ENCODE data around the gene TMEM63C. TPM values are rescaled to one million over a fixed set of nuclear protein-coding genes. Genes with fewer than 3 reads are reported as not detected.

The TMEM63C gene
- total and polyA plus RNA-seq, 5 donors, result 0.03 to 0.23 (median 0.13) TPM; not detected in 1

DNA sequence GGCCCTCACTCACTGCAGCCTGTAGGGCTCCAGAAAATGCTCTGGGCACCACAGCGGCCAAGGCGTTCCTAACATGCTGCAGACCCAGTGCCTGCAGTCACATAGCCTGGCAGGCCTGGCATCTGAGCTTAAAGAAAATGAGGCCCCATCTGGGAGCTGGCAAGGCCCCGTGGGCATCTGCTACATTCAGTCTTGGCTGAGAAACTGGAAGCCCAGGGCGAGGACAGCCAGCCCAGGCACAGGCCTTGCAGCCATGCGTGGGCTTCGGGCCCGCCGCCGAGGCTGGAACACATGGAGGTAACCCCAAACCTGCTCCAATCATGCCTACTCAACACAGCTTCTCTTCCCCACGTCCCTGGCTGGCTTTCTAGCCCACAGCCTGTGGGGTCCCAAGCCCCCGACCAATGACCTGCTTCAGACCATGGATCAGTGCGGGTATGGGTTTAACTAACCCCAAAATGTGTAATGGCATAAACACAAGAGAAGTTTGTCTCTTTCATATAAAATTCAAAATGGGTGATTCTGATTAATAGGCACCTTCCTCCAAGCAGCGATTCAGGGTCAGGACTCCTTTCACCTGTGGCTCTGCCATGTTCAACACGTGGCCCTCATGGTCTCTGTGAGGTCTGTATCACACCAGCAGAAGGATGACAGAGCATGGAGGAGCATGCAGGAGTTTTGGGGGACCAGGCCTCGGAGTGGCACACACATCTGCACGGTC, 83.0 kb downstream of the TMEM63C start:
- no peak for ATAC-seq
- intact Hi-C loops (cut with DNase I), result no loop called here
- 79% methylated on average over 16 of the region's 16 CpGs for WGBS

DNA sequence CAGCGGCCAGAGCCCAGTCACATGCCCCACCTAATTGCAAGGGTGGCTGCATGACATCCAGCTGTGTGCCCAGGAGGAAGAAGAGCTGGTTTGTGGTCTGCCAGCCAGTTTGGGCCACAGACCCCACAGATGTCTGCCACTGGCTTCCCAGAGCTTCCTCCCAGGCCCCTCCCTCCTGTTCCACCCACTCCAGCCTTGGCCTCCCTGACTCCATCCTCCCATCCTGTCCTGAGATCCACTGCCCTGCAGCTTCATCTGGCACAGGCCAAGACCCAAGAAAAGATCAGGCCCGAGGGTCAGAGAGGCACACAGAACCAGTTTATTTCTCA, 83.6 kb downstream of the TMEM63C start:
- 68% methylated on average over 2 of the region's 2 CpGs for WGBS
- intact Hi-C loops (cut with DNase I), result no loop called here

More for the DNA sequence above, 83.0 kb downstream of the TMEM63C start:
- Histone ChIP-seq H3K27me3 (ENCODE audit: control insufficient read depth, insufficient read depth) (no peaks in the 10 kb centered on the region), H3K27ac (ENCODE audit: low read length) (no peak overlapping the region), H3K9me3 (ENCODE audit: control insufficient read depth, low read length) (peaks cover 8% of the 10 kb centered on the region), H3K4me3 (ENCODE audit: low read length) (no peak overlapping the region), H3K4me1 (ENCODE audit: control insufficient read depth, insufficient read depth, low read length) (no peaks in the 10 kb centered on the region)
- no peak for DNase-seq

DNA sequence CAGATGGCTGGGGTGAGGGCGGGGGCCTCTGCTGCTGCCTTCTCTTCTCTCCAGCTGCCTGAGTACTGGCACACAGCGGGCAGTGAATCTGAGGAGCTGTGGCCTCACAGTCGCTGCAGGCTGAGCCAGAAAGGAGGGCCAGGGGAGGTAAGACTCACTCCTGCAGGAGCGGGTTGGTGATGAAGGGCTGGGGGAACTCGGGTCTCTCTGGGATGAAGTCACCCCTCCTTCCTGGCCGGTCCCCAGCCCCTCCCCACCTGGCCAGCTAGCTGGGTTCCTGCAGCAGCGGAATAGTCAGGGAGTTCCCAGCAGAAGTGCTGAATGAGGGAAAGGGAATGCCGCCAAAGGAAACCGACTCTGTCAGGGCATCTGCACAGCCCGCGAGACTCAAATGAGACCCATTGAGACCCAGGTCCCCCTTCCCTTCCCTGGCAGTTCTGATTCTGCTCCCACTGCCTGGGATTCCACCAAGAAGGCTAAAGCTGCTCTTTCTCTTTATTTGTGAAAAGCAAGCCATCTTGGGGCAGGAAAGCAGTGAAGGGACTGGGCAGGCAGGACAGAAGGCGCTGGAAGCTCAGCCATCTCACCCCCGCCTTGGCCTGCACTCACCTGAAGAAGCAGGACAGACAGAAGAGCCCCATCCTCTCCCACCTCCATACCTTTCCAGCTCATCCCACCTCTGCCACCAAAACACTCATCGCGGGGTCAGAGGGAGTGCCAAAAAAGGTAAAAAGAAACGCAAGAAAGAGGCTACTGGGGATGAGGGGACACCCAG, 84.2 kb downstream of the TMEM63C start:
- Histone ChIP-seq H3K27ac (ENCODE audit: low read length) (no peak overlapping the region), H3K4me1 (ENCODE audit: control insufficient read depth, insufficient read depth, low read length) (no peaks in the 10 kb centered on the region), H3K4me3 (ENCODE audit: low read length) (no peak overlapping the region), H3K9me3 (ENCODE audit: control insufficient read depth, low read length) (peaks cover 8% of the 10 kb centered on the region), H3K27me3 (ENCODE audit: control insufficient read depth, insufficient read depth) (no peaks in the 10 kb centered on the region)
- DNase-seq (no peak), ATAC-seq (no peak)
- 64% methylated on average over 16 of the region's 16 CpGs for WGBS
- intact Hi-C loops (cut with DNase I), result no loop called here

More for the DNA sequence above, 83.6 kb downstream of the TMEM63C start:
- H3K27me3 ChIP-seq (ENCODE audit: control insufficient read depth, insufficient read depth), result no peaks in the 10 kb centered on the region
- H3K9me3 ChIP-seq (ENCODE audit: control insufficient read depth, low read length), result peaks cover 8% of the 10 kb centered on the region
- H3K4me1 ChIP-seq (ENCODE audit: control insufficient read depth, insufficient read depth, low read length), result no peaks in the 10 kb centered on the region
- H3K4me3 ChIP-seq (ENCODE audit: low read length), result no peak overlapping the region
- no peak for ATAC-seq
- DNase-seq, result no peak
- no peak overlapping the region for H3K27ac ChIP-seq (ENCODE audit: low read length)

- Histone ChIP-seq H3K27ac (ENCODE audit: low read length) (no peak overlapping the region), H3K4me3 (ENCODE audit: low read length) (no peak overlapping the region), H3K4me1 (ENCODE audit: control insufficient read depth, insufficient read depth, low read length) (no peaks in the 10 kb centered on the region), H3K9me3 (ENCODE audit: control insufficient read depth, low read length) (peaks cover 8% of the 10 kb centered on the region), H3K27me3 (ENCODE audit: control insufficient read depth, insufficient read depth) (no peaks in the 10 kb centered on the region)
- ATAC-seq (no peak), DNase-seq (no peak)
- intact Hi-C loops (cut with DNase I), result no loop called here
- 86% methylated on average over 8 of the region's 8 CpGs for WGBS
Observed at GRCh38 chr14:77266336-77266735, 84.7 kb downstream of the TMEM63C start.

- Histone ChIP-seq H3K27me3 (ENCODE audit: control insufficient read depth, insufficient read depth) (no peaks in the 10 kb centered on the region), H3K9me3 (ENCODE audit: control insufficient read depth, low read length) (peaks cover 8% of the 10 kb centered on the region), H3K27ac (ENCODE audit: low read length) (no peak overlapping the region), H3K4me3 (ENCODE audit: low read length) (no peak overlapping the region), H3K4me1 (ENCODE audit: control insufficient read depth, insufficient read depth, low read length) (no peaks in the 10 kb centered on the region)
- ATAC-seq (no peak), DNase-seq (no peak)
- intact Hi-C loops (cut with DNase I), result no loop called here
- WGBS, result 86% methylated on average over 5 of the region's 5 CpGs
Observed at GRCh38 chr14:77267937-77268699, 86.5 kb downstream of the TMEM63C start.

- DNase-seq (no peak), ATAC-seq (no peak)
- Histone ChIP-seq H3K27me3 (ENCODE audit: control insufficient read depth, insufficient read depth) (no peaks in the 10 kb centered on the region), H3K4me3 (ENCODE audit: low read length) (no peak overlapping the region), H3K9me3 (ENCODE audit: control insufficient read depth, low read length) (peaks cover 8% of the 10 kb centered on the region), H3K27ac (ENCODE audit: low read length) (no peak overlapping the region), H3K4me1 (ENCODE audit: control insufficient read depth, insufficient read depth, low read length) (no peaks in the 10 kb centered on the region)
- intact Hi-C loops (cut with DNase I), result no loop called here
- 36% methylated on average over 8 of the region's 8 CpGs for WGBS
Observed at GRCh38 chr14:77268989-77269600, 87.5 kb downstream of the TMEM63C start.

DNA sequence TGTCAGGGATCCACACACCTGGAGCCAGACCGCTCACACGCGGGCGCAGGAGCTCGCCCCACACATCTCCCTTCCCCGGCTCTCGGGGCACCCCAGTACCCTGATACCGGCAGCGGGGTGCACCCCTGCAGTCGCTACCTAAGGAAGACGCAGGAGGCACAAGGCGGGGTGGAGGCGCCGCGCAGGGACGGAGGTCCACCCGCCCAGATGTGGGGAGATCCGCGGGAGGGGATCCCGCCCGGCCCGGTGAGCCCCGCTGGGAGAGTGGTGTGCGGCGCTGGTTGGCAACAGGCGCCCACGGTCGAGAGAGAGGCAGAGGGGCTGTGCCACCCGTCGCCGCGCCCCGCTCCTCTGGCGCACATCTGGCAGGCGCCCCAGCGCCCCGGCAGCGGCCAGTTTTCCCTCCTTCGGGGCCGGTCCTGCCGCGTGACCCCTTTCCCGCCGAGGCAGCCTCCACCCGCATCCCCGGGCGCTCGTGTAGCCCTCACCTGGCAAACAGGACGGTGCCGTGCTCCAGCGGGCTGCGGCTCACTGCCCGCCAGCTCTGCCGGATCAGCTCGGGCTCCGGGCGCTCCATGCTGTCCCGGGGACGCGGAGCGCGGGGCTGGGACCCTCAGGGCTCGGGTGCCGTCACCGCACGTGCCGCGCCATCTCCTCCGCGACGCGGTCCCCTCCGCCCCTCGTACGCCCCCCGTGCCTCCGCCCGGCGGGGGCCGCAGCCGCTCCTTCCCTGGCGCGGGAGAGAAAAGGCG, 88.9 kb downstream of the TMEM63C start:
- Histone ChIP-seq H3K27ac (ENCODE audit: low read length) (no peak overlapping the region), H3K27me3 (ENCODE audit: control insufficient read depth, insufficient read depth) (no peaks in the 10 kb centered on the region), H3K9me3 (ENCODE audit: control insufficient read depth, low read length) (peaks cover 8% of the 10 kb centered on the region), H3K4me3 (ENCODE audit: low read length) (no peak overlapping the region), H3K4me1 (ENCODE audit: control insufficient read depth, insufficient read depth, low read length) (no peaks in the 10 kb centered on the region)
- DNase-seq (no peak), ATAC-seq (no peak)
- intact Hi-C loops (cut with DNase I), result no loop called here
- 3% methylated on average over 83 of the region's 84 CpGs for WGBS

DNA sequence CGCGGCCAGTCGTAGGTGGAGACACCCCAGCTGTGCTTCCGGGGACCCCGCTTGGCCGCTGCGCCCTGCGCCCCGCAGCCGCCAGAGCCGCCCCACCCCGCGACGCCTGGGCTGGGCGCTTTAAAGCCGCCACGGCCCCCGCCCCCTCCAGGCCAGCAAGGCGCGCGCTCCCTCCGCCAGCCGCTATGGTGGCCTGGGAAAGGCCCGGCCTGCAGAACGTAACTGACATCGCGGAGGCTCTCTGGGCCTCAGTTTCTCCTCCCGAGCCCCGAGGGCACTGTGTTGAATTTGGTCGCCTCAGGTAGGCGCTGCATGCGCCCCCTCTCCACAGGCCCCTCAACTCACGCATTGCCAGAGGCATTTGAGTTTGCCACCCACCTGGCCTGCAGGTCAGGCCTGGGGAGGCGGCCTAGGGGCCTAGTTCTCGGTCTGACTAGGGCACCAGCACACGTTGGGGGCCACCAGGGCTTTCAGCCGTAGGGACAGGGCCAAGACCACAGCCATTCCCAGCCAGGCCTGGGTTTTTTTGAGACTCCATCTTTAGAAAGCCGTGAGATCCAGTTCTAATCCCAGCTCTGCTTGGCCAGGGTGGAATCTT, 89.6 kb downstream of the TMEM63C start, which contains the start of gene NGB:
NGB (minus strand) TSS at position 94 of the 598 bp plus-strand sequence. CDS start 269 bp downstream, outside the sequence.
- Histone ChIP-seq H3K9me3 (ENCODE audit: control insufficient read depth, low read length) (peaks cover 8% of the 10 kb centered on the region), H3K27ac (ENCODE audit: low read length) (no peak within 1 kb of the TSS), H3K27me3 (ENCODE audit: control insufficient read depth, insufficient read depth) (no peaks in the 10 kb centered on the region), H3K4me1 (ENCODE audit: control insufficient read depth, insufficient read depth, low read length) (no peaks in the 10 kb centered on the region), H3K4me3 (ENCODE audit: low read length) (no peak within 1 kb of the TSS)
- WGBS, result 12% methylated on average over 38 of the region's 38 CpGs
- intact Hi-C loops (cut with DNase I), result no loop called here
- no peak for DNase-seq
- no peak for ATAC-seq

DNA sequence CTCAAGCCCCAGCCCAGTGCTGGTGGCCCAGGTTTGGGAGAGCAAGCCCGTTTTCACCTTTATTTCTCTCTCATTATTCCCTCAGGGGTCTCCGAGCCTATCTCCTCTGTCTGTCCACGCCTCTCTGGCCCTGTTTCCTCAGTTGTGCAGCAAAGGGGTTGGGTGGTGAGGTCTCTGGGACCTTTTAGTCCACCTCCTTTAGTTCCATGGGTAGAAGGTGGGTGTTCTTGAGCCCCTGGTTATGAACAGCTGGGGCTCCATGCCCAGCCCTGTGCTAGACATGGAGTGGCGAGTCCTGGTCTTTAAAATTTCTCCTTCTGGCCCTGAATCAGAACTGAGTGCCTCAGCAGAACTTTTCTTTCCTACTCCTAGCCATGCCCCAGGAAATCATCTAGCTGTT, 90.7 kb downstream of the TMEM63C start:
- no peak overlapping the region for H3K4me3 ChIP-seq (ENCODE audit: low read length)
- DNase-seq, result no peak
- no peaks in the 10 kb centered on the region for H3K27me3 ChIP-seq (ENCODE audit: control insufficient read depth, insufficient read depth)
- H3K9me3 ChIP-seq (ENCODE audit: control insufficient read depth, low read length), result peaks cover 8% of the 10 kb centered on the region
- 81% methylated on average over 4 of the region's 4 CpGs for WGBS
- ATAC-seq, result no peak
- H3K4me1 ChIP-seq (ENCODE audit: control insufficient read depth, insufficient read depth, low read length), result no peaks in the 10 kb centered on the region
- intact Hi-C loops (cut with DNase I), result no loop called here
- H3K27ac ChIP-seq (ENCODE audit: low read length), result no peak overlapping the region

- Histone ChIP-seq H3K4me3 (ENCODE audit: low read length) (no peak overlapping the region), H3K27me3 (ENCODE audit: control insufficient read depth, insufficient read depth) (no peaks in the 10 kb centered on the region), H3K27ac (ENCODE audit: low read length) (no peak overlapping the region), H3K9me3 (ENCODE audit: control insufficient read depth, low read length) (no peaks in the 10 kb centered on the region), H3K4me1 (ENCODE audit: control insufficient read depth, insufficient read depth, low read length) (no peaks in the 10 kb centered on the region)
- DNase-seq, result no peak
- WGBS, result 70% methylated on average over 4 of the region's 4 CpGs
- ATAC-seq, result no peak
- intact Hi-C loops (cut with DNase I), result no loop called here
Observed at GRCh38 chr14:77273796-77274195, 92.2 kb downstream of the TMEM63C start.

Data from right cardiac atrium (tissue), 5 donors.